GM18870 (cell line): ENCODE data around the gene ACOX3.

Experiments
- ATAC-seq: cut with Tn5 transposase; IDR thresholded peaks from one replicate; pipeline ENCODE4 v1.9.1; 2021; ENCODE audit warnings: moderate library complexity; ENCODE audit not compliant: unreplicated experiment

The ACOX3 gene

GRCh38 chr4:8377103-8378075 is 63.1 kb downstream of the ACOX3 start:
- no peak for ATAC-seq

- ATAC-seq, result no peak
Measured at GRCh38 chr4:8376361-8377102, 64.0 kb downstream of the ACOX3 start.

GRCh38 chr4:8374851-8375649 is 65.5 kb downstream of the ACOX3 start:
- ATAC-seq, result no peak

GRCh38 chr4:8373973-8374545 is 66.5 kb downstream of the ACOX3 start:
- no peak for ATAC-seq

- no peak for ATAC-seq
Measured at GRCh38 chr4:8373270-8373972, 67.1 kb downstream of the ACOX3 start.

- ATAC-seq, result no peak
Measured at GRCh38 chr4:8372506-8372905, 68.0 kb downstream of the ACOX3 start.

- no peak for ATAC-seq
Measured at GRCh38 chr4:8371596-8371995, 68.9 kb downstream of the ACOX3 start.

- no peak for ATAC-seq
Measured at GRCh38 chr4:8370835-8371595, 69.5 kb downstream of the ACOX3 start.

GRCh38 chr4:8370106-8370787 is 70.3 kb downstream of the ACOX3 start:
- no peak for ATAC-seq

- ATAC-seq, result no peak
Measured at GRCh38 chr4:8369426-8370105, 71.0 kb downstream of the ACOX3 start.

GRCh38 chr4:8368998-8369397 is 71.5 kb downstream of the ACOX3 start:
- ATAC-seq, result no peak

GRCh38 chr4:8368061-8368481 is 72.5 kb downstream of the ACOX3 start:
- ATAC-seq, result no peak

GRCh38 chr4:8366601-8367000 is 73.9 kb downstream of the ACOX3 start:
- no peak for ATAC-seq

- ATAC-seq, result no peak
Measured at GRCh38 chr4:8365951-8366350, 74.6 kb downstream of the ACOX3 start.

- ATAC-seq, result no peak
Measured at GRCh38 chr4:8365353-8365752, 75.2 kb downstream of the ACOX3 start.

GRCh38 chr4:8364848-8365350 is 75.6 kb downstream of the ACOX3 start:
- ATAC-seq, result no peak

GRCh38 chr4:8364141-8364540 is 76.4 kb downstream of the ACOX3 start:
- no peak for ATAC-seq

- no peak for ATAC-seq
Measured at GRCh38 chr4:8362483-8362882, 78.0 kb downstream of the ACOX3 start.
